ENCODE data around the gene SAMSN1. TPM values are rescaled to one million over a fixed set of nuclear protein-coding genes. Genes with fewer than 3 reads are reported as not detected.
A peak's percentile ranks its signal among the peaks of the same experiment; 100 is the strongest.

Gene SAMSN1
- total and polyA plus RNA-seq, 9 of the 15 experiments (the other 6 are each of a cell fraction or from before 2014, with no cell fraction given) = 101 to 223 (median 159) TPM

DNA sequence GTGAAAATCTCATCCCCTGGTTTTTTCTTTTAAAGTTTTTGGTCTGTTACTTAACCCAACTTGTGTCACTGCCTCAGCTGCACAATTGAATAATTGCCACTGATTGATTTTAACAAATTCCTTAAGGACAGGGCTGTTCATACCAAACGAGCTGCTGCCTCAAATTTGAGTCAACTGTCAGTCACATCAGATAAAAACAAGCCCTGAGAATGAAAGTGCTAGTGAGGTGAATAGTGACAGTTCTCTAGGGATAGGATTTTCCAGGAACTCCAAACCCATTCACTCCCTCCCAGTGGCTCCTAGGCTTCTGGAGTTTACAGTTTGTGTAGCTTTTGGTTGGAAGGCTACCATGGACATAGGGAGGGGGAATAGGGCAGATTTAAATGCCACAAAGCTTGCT lies 79.4 kb downstream of the SAMSN1 start (continued):
- TF ChIP-seq, protein P1, sequence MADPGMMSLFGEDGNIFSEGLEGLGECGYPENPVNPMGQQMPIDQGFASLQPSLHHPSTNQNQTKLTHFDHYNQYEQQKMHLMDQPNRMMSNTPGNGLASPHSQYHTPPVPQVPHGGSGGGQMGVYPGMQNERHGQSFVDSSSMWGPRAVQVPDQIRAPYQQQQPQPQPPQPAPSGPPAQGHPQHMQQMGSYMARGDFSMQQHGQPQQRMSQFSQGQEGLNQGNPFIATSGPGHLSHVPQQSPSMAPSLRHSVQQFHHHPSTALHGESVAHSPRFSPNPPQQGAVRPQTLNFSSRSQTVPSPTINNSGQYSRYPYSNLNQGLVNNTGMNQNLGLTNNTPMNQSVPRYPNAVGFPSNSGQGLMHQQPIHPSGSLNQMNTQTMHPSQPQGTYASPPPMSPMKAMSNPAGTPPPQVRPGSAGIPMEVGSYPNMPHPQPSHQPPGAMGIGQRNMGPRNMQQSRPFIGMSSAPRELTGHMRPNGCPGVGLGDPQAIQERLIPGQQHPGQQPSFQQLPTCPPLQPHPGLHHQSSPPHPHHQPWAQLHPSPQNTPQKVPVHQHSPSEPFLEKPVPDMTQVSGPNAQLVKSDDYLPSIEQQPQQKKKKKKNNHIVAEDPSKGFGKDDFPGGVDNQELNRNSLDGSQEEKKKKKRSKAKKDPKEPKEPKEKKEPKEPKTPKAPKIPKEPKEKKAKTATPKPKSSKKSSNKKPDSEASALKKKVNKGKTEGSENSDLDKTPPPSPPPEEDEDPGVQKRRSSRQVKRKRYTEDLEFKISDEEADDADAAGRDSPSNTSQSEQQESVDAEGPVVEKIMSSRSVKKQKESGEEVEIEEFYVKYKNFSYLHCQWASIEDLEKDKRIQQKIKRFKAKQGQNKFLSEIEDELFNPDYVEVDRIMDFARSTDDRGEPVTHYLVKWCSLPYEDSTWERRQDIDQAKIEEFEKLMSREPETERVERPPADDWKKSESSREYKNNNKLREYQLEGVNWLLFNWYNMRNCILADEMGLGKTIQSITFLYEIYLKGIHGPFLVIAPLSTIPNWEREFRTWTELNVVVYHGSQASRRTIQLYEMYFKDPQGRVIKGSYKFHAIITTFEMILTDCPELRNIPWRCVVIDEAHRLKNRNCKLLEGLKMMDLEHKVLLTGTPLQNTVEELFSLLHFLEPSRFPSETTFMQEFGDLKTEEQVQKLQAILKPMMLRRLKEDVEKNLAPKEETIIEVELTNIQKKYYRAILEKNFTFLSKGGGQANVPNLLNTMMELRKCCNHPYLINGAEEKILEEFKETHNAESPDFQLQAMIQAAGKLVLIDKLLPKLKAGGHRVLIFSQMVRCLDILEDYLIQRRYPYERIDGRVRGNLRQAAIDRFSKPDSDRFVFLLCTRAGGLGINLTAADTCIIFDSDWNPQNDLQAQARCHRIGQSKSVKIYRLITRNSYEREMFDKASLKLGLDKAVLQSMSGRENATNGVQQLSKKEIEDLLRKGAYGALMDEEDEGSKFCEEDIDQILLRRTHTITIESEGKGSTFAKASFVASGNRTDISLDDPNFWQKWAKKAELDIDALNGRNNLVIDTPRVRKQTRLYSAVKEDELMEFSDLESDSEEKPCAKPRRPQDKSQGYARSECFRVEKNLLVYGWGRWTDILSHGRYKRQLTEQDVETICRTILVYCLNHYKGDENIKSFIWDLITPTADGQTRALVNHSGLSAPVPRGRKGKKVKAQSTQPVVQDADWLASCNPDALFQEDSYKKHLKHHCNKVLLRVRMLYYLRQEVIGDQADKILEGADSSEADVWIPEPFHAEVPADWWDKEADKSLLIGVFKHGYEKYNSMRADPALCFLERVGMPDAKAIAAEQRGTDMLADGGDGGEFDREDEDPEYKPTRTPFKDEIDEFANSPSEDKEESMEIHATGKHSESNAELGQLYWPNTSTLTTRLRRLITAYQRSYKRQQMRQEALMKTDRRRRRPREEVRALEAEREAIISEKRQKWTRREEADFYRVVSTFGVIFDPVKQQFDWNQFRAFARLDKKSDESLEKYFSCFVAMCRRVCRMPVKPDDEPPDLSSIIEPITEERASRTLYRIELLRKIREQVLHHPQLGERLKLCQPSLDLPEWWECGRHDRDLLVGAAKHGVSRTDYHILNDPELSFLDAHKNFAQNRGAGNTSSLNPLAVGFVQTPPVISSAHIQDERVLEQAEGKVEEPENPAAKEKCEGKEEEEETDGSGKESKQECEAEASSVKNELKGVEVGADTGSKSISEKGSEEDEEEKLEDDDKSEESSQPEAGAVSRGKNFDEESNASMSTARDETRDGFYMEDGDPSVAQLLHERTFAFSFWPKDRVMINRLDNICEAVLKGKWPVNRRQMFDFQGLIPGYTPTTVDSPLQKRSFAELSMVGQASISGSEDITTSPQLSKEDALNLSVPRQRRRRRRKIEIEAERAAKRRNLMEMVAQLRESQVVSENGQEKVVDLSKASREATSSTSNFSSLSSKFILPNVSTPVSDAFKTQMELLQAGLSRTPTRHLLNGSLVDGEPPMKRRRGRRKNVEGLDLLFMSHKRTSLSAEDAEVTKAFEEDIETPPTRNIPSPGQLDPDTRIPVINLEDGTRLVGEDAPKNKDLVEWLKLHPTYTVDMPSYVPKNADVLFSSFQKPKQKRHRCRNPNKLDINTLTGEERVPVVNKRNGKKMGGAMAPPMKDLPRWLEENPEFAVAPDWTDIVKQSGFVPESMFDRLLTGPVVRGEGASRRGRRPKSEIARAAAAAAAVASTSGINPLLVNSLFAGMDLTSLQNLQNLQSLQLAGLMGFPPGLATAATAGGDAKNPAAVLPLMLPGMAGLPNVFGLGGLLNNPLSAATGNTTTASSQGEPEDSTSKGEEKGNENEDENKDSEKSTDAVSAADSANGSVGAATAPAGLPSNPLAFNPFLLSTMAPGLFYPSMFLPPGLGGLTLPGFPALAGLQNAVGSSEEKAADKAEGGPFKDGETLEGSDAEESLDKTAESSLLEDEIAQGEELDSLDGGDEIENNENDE (IDR thresholded peaks at IDR 0.05; ENCODE audit: low read depth, low read length) = no peak
- TF ChIP-seq RCOR1 (IDR thresholded peaks at IDR 0.05; ENCODE audit: borderline replicate concordance in 1 of 2, low read depth in 2 of 2, low read length in 2 of 2) = 0 out of 4 replicates have a peak, but pooled peaks of 1 of the 2 experiments have one; percentile 18
- no peak for TF ChIP-seq ZNF778 (CRISPR knock-in tag; IDR thresholded peaks at IDR 0.05)
- no peak for TF ChIP-seq HDAC6 (IDR thresholded peaks at IDR 0.05; ENCODE audit: low read depth, low read length)
- TF ChIP-seq KDM5B (IDR thresholded peaks at IDR 0.05; ENCODE audit: insufficient replicate concordance, low read depth, low read length) = no peak
- TF ChIP-seq, protein P2, sequence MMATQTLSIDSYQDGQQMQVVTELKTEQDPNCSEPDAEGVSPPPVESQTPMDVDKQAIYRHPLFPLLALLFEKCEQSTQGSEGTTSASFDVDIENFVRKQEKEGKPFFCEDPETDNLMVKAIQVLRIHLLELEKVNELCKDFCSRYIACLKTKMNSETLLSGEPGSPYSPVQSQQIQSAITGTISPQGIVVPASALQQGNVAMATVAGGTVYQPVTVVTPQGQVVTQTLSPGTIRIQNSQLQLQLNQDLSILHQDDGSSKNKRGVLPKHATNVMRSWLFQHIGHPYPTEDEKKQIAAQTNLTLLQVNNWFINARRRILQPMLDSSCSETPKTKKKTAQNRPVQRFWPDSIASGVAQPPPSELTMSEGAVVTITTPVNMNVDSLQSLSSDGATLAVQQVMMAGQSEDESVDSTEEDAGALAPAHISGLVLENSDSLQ (IDR thresholded peaks at IDR 0.05) = peak; percentile 87

Data from K562 (cell line).